ENCODE data around the gene LRGUK. TPM values are rescaled to one million over a fixed set of nuclear protein-coding genes. Genes with fewer than 3 reads are reported as not detected.

LRGUK gene
- total and polyA plus RNA-seq, 2 of the 4 experiments (the other 2 are of a cell fraction), result 0.07 TPM; not detected in 1

DNA sequence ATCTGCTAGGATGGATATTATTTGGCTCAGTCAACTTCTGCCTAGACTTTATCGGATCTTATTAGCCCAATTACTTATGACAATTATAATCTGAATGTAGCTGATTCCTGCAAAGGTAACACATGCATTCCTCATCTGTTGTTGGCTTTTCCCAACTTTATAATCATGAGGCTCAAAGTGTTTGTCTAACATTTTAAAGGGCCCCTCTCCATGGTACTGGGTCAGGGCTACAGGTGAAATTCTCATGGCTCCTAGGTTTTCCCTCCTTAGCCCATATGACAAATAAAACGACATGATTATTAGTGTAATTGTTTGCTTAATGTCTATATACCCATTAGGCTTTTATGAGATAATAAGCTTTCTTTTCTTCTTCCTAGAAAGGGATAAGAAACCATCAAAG lies 4.2 kb upstream of the LRGUK start:
- intact Hi-C loops (cut with micrococcal nuclease) (no loop called here), dilution Hi-C loops (cut with HindIII; ENCODE audit: low sequenced_read_pairs, unreplicated experiment) (no loop called here), in situ Hi-C loops (cut with MboI; ENCODE audit: low sequenced_read_pairs) (no loop called here)
- no peak overlapping the region for H3K56ac ChIP-seq (ENCODE audit: extremely low read depth, insufficient read depth, low read length)
- H2BK5ac ChIP-seq (ENCODE audit: low read depth, low read length, poor library complexity, severe bottlenecking), result no peak overlapping the region
- no peak overlapping the region for H3K23ac ChIP-seq (ENCODE audit: low read depth, low read length)
- no peak overlapping the region for H2AK5ac ChIP-seq (ENCODE audit: low read depth, low read length)
- no peaks in the 10 kb centered on the region for H3K9me3 ChIP-seq (ENCODE audit: control insufficient read depth, insufficient read depth, low read length)
- H2BK20ac ChIP-seq (ENCODE audit: low read depth, low read length), result no peak overlapping the region
- H2AFZ ChIP-seq (replicated peaks; ENCODE audit: low read length, poor library complexity), result no peak overlapping the region
- peaks cover 3% of the 10 kb centered on the region; the same call in 1 of the 2 replicates for H3K27me3 ChIP-seq (ENCODE audit: control insufficient read depth, insufficient read depth, low read length)
- H3K9ac ChIP-seq (ENCODE audit: low read depth, low read length), result no peak overlapping the region
- no peak overlapping the region for H3K4ac ChIP-seq (ENCODE audit: low read depth, low read length)
- H3K14ac ChIP-seq (replicated peaks; ENCODE audit: low read depth, low read length), result no peak overlapping the region
- H3K79me1 ChIP-seq (ENCODE audit: low read depth in 1 of 2, low read length in 2 of 2), result no peaks in the 10 kb centered on the region
- H3K27ac ChIP-seq (ENCODE audit: insufficient read depth, low read length), result no peak overlapping the region
- ATAC-seq (ENCODE audit: low read depth) (no peak), DNase-seq (no peak)
- no peak overlapping the region for H2BK120ac ChIP-seq (ENCODE audit: low read depth, low read length)
- no peaks in the 10 kb centered on the region for H3K9me1 ChIP-seq (ENCODE audit: insufficient read depth, low read length)
- no peak overlapping the region for H2AK9ac ChIP-seq (replicated peaks; ENCODE audit: low read depth, low read length, poor library complexity)
- TF ChIP-seq RFX5 (IDR thresholded peaks at IDR 0.05; ENCODE audit: low read depth, low read length) (no peak), POLR2A (IDR thresholded peaks at IDR 0.05; ENCODE audit: low read depth, low read length) (no peak), MAFK (IDR thresholded peaks at IDR 0.05; ENCODE audit: low read depth, low read length) (no peak), MAZ (IDR thresholded peaks at IDR 0.05; ENCODE audit: borderline replicate concordance, low read depth, low read length) (no peak), CHD1 (IDR thresholded peaks at IDR 0.05; ENCODE audit: low read depth, low read length) (no peak), SMC3 (IDR thresholded peaks at IDR 0.05; ENCODE audit: low read depth, low read length) (no peak), RCOR1 (IDR thresholded peaks at IDR 0.05; ENCODE audit: insufficient replicate concordance, low read length) (no peak), FOS (IDR thresholded peaks at IDR 0.05; ENCODE audit: low read depth, low read length) (no peak)
- TF ChIP-seq, protein P1, sequence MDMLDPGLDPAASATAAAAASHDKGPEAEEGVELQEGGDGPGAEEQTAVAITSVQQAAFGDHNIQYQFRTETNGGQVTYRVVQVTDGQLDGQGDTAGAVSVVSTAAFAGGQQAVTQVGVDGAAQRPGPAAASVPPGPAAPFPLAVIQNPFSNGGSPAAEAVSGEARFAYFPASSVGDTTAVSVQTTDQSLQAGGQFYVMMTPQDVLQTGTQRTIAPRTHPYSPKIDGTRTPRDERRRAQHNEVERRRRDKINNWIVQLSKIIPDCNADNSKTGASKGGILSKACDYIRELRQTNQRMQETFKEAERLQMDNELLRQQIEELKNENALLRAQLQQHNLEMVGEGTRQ (IDR thresholded peaks at IDR 0.05; ENCODE audit: low read depth, low read length), result no peak
- TF ChIP-seq, protein P2, sequence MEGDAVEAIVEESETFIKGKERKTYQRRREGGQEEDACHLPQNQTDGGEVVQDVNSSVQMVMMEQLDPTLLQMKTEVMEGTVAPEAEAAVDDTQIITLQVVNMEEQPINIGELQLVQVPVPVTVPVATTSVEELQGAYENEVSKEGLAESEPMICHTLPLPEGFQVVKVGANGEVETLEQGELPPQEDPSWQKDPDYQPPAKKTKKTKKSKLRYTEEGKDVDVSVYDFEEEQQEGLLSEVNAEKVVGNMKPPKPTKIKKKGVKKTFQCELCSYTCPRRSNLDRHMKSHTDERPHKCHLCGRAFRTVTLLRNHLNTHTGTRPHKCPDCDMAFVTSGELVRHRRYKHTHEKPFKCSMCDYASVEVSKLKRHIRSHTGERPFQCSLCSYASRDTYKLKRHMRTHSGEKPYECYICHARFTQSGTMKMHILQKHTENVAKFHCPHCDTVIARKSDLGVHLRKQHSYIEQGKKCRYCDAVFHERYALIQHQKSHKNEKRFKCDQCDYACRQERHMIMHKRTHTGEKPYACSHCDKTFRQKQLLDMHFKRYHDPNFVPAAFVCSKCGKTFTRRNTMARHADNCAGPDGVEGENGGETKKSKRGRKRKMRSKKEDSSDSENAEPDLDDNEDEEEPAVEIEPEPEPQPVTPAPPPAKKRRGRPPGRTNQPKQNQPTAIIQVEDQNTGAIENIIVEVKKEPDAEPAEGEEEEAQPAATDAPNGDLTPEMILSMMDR (conservative IDR thresholded peaks at IDR 0.05; ENCODE audit: low read depth, low read length), result no peak
- ChIA-PET CTCF (no interaction called here), POLR2A (ENCODE audit: unreplicated experiment) (no interaction called here)
- no peak overlapping the region for H4K91ac ChIP-seq (ENCODE audit: insufficient read depth, low read depth, low read length)
- no TSS peak for BruUV-seq (replicated peaks)
- no peak overlapping the region for H3K4me3 ChIP-seq (ENCODE audit: insufficient read depth, low read depth, low read length)
- H3K4me1 ChIP-seq (ENCODE audit: control insufficient read depth, insufficient read depth, low read length), result no peaks in the 10 kb centered on the region
- no peak overlapping the region for H3K4me2 ChIP-seq (ENCODE audit: low read depth, low read length)
- no peak overlapping the region for H4K8ac ChIP-seq (ENCODE audit: low read depth in 2 of 2, low read length in 2 of 2)
- H3K18ac ChIP-seq (ENCODE audit: low read depth, low read length), result no peak overlapping the region
- no peaks in the 10 kb centered on the region for H3K36me3 ChIP-seq (ENCODE audit: control insufficient read depth, insufficient read depth, low read length)
- no peak overlapping the region for H2BK15ac ChIP-seq (ENCODE audit: low read depth, low read length)
- no CpG with 5 or more reads among the region's 2 CpGs for WGBS, 2 experiments (ENCODE audit: extremely low coverage in 2 of 2, insufficient read length in 1 of 2)
- H4K20me1 ChIP-seq (ENCODE audit: insufficient read depth, low read length), result no peaks in the 10 kb centered on the region
- H4K5ac ChIP-seq (ENCODE audit: low read depth, low read length), result no peak overlapping the region
